CD14-positive monocyte (primary cell): ENCODE measurements around the gene C5orf63. TPM values are rescaled to one million over a fixed set of nuclear protein-coding genes. Genes with fewer than 3 reads are reported as not detected.

Source experiments
- DNase-seq, 3 donors: peaks; one replicate each; pipeline ENCODE4 v3.0.0-alpha.2; 2011 to 2022
- H2AFZ ChIP-seq: 2 replicates; pipeline ENCODE4 v1.6.0; 2012; ENCODE audit warnings: mild to moderate bottlenecking, low read depth, low read length, inconsistent platforms; ENCODE audit not compliant: insufficient read depth, poor library complexity, severe bottlenecking
- H3K27ac ChIP-seq, 2 donors: 1 replicate in 1 of 2; 2 replicates in 1 of 2; pipeline ENCODE4 v1.5.1; 2012 to 2013; ENCODE audit warnings: low read length in 2 of 2, control low read depth in 1 of 2, inconsistent platforms in 1 of 2, low read depth in 1 of 2, mild to moderate bottlenecking in 1 of 2
- H3K27me3 ChIP-seq, 2 donors: one replicate each; pipeline versions ENCODE4 v1.6.0 to v1.6.1; 2011 to 2013; ENCODE audit warnings: low read length in 2 of 2; ENCODE audit not compliant: control insufficient read depth in 2 of 2, insufficient read depth in 2 of 2
- H3K36me3 ChIP-seq, 2 donors: replicated peaks in 1 of 2; 1 replicate in 1 of 2; 2 replicates in 1 of 2; pipeline versions ENCODE4 v1.5.1 to v1.6.1; 2012 to 2013; ENCODE audit warnings: low read length in 2 of 2, control low read depth in 1 of 2, inconsistent platforms in 1 of 2, mild to moderate bottlenecking in 1 of 2; ENCODE audit not compliant: insufficient read depth in 2 of 2, control insufficient read depth in 1 of 2
- H3K4me1 ChIP-seq, 2 donors: 1 replicate in 1 of 2; 2 replicates in 1 of 2; pipeline versions ENCODE4 v1.5.1 to v1.6.1; 2012 to 2013; ENCODE audit warnings: low read length in 2 of 2, control low read depth in 1 of 2, inconsistent platforms in 1 of 2, mild to moderate bottlenecking in 1 of 2, moderate library complexity in 1 of 2; ENCODE audit not compliant: insufficient read depth in 2 of 2, control insufficient read depth in 1 of 2
- H3K4me2 ChIP-seq: replicated peaks from 2 replicates; pipeline ENCODE3; 2012; ENCODE audit warnings: low read length, moderate library complexity, mild to moderate bottlenecking; ENCODE audit not compliant: poor library complexity, severe bottlenecking; ENCODE audit errors: extremely low read depth
- H3K4me3 ChIP-seq, 3 experiments: fragments of 200-600 bp in 1 of 3; sonication (generic) in 1 of 3; replicated peaks in 1 of 3; 1 replicate in 2 of 3; 2 replicates in 1 of 3; pipeline ENCODE4 v1.5.1; 2011 to 2013; ENCODE audit warnings: low read length in 3 of 3, mild to moderate bottlenecking in 3 of 3, control low read depth in 2 of 3, low read depth in 2 of 3, inconsistent platforms in 1 of 3, moderate library complexity in 1 of 3
- H3K79me2 ChIP-seq: 2 replicates; pipeline ENCODE4 v1.6.0; 2012; ENCODE audit warnings: mild to moderate bottlenecking, control low read depth, inconsistent platforms, low read length, moderate library complexity; ENCODE audit not compliant: insufficient read depth
- H3K9ac ChIP-seq: 2 replicates; pipeline ENCODE4 v1.6.0; 2017; ENCODE audit warnings: low read length, mild to moderate bottlenecking; ENCODE audit not compliant: insufficient read depth, poor library complexity, severe bottlenecking
- H3K9me3 ChIP-seq, 2 donors: replicated peaks in 1 of 2; 1 replicate in 1 of 2; 2 replicates in 1 of 2; pipeline versions ENCODE4 v1.5.1 to v1.6.1; 2012 to 2013; ENCODE audit warnings: low read length in 2 of 2, control low read depth in 1 of 2; ENCODE audit not compliant: control insufficient read depth in 1 of 2, insufficient read depth in 1 of 2
- H4K20me1 ChIP-seq: 2 replicates; pipeline ENCODE4 v1.6.0; 2012; ENCODE audit warnings: mild to moderate bottlenecking, low read length, control low read depth, moderate library complexity; ENCODE audit not compliant: insufficient read depth
- H3K27ac Mint-ChIP-seq, 7 donors: one replicate each; pipeline ENCODE4 v1.8.0; 2020; ENCODE audit warnings: mild to moderate bottlenecking in 7 of 7, mixed read lengths in 7 of 7, moderate library complexity in 6 of 7, inconsistent platforms in 2 of 7
- H3K27me3 Mint-ChIP-seq, 3 donors: one replicate each; pipeline ENCODE4 v1.8.0; 2021 to 2022; ENCODE audit warnings: low read depth in 3 of 3, mild to moderate bottlenecking in 3 of 3, mixed read lengths in 3 of 3, moderate library complexity in 3 of 3, inconsistent platforms in 1 of 3
- H3K36me3 Mint-ChIP-seq, 2 donors: one replicate each; pipeline ENCODE4 v1.8.0; 2020; ENCODE audit warnings: mixed read lengths in 2 of 2, inconsistent platforms in 1 of 2, mild to moderate bottlenecking in 1 of 2
- H3K4me1 Mint-ChIP-seq: one replicate; pipeline ENCODE4 v1.8.0; 2020; ENCODE audit warnings: mild to moderate bottlenecking, mixed read lengths
- H3K4me3 Mint-ChIP-seq, 2 donors: one replicate each; pipeline ENCODE4 v1.8.0; 2020; ENCODE audit warnings: mild to moderate bottlenecking in 2 of 2, mixed read lengths in 2 of 2, moderate library complexity in 1 of 2
- H3K9me3 Mint-ChIP-seq, 7 donors: one replicate each; pipeline ENCODE4 v1.8.0; 2020 to 2022; ENCODE audit warnings: mixed read lengths in 7 of 7, mild to moderate bottlenecking in 6 of 7, moderate library complexity in 6 of 7, inconsistent platforms in 2 of 7
- CTCF ChIP-seq: fragments of 200-600 bp; IDR thresholded peaks from one replicate; pipeline ENCODE4 v1.8.0; 2022; ENCODE audit warnings: antibody characterized with exemption, mild to moderate bottlenecking
- WGBS: methylation state at CpG from one replicate; pipeline ENCODE4 v1.1.5; 2013; ENCODE audit warnings: missing lambda C conversion rate; ENCODE audit not compliant: insufficient coverage; 5-methylcytosine and 5-hydroxymethylcytosine counted together
- intact Hi-C, 2 donors: fragments of 100-400 bp; cut with micrococcal nuclease; formaldehyde crosslinking; loops; one replicate each; pipeline versions ENCODE4 v1.15.0 to v1.15.1; 2023
- polyA plus RNA-seq, 3 donors: library from polyadenylated mRNA; depleted of rRNA in 1 of 3; unstranded in 2 of 3; stranded (reverse) in 1 of 3; fragments of 300-500 nt in 2 of 3; fragments of >200 nt in 1 of 3; fragmentation: Illumina TruSeq in 2 of 3; gene quantifications; 1 replicate in 2 of 3; 2 replicates in 1 of 3; pipeline ENCODE4 v1.2.3, GENCODE V29; 2012 to 2021

C5orf63 gene
- polyA plus RNA-seq, 3 donors, result 0.27 to 1.5 TPM; not detected in 1

GRCh38 chr5:127041571-127041970 lies 31.7 kb downstream of the C5orf63 start:
- WGBS, result no CpG with 5 or more reads among the region's 3 CpGs
- no peak for DNase-seq
- intact Hi-C loops, result no loop called here

DNA sequence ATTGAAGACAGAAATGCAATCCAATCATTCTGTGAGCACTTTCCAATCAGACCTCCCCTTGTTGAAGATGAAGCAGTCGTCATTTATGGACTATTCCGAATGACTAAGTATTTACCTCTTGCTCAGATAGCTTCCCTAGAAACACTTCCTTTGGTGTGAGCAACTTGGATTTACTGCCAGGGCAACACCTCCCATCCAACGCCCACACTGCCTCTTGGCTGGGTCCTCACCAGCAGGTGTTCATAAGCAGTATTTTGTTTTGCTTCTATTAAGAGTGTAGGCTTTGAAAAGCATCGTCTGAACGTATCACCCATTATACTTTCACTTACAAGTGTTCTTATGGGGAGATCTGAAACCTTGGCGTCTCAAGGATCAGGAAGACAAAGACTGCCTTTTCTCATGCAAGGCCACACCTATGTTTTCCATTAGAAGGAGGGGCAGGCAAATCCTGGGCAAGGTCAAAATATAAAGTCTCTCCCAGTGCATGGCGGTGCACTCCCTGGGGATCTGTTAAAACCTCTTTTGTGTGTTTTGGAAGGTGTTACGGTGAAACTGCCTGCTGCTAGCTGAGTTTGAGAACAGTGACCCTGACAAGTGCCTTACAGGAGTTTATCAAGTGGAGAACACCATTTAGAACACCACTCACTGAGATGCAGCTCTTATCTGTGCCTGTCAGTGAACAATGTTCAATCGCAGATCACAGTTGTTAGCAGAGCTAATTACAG lies 32.3 kb downstream of the C5orf63 start:
- no peaks in the 10 kb centered on the region for H3K9me3 ChIP-seq
- intact Hi-C loops, result no loop called here
- no peak overlapping the region for H3K4me3 Mint-ChIP-seq
- no peaks in the 10 kb centered on the region for H3K36me3 Mint-ChIP-seq
- H3K27ac ChIP-seq, result no peak overlapping the region
- DNase-seq, result no peak
- WGBS, result 97% methylated on average over 4 of the region's 9 CpGs
- H3K27me3 Mint-ChIP-seq, result peaks cover 0 to 3% (median 0%) of the 10 kb centered on the region in 3 donors
- H3K36me3 ChIP-seq, result no peaks in the 10 kb centered on the region
- H3K9me3 Mint-ChIP-seq, result no peaks in the 10 kb centered on the region
- no peak overlapping the region for H3K4me3 ChIP-seq
- H3K79me2 ChIP-seq, result no peaks in the 10 kb centered on the region
- H3K27ac Mint-ChIP-seq, result no peak overlapping the region
- H3K9ac ChIP-seq, result no peak overlapping the region
- no peak overlapping the region for H2AFZ ChIP-seq
- TF ChIP-seq CTCF, result no peak
- no peaks in the 10 kb centered on the region for H3K27me3 ChIP-seq
- H3K4me1 Mint-ChIP-seq, result no peaks in the 10 kb centered on the region
- no peak overlapping the region for H3K4me2 ChIP-seq
- H3K4me1 ChIP-seq, result no peaks in the 10 kb centered on the region
- no peaks in the 10 kb centered on the region for H4K20me1 ChIP-seq

More at GRCh38 chr5:127041571-127041970, 31.7 kb downstream of the C5orf63 start:
- no peaks in the 10 kb centered on the region for H3K4me1 Mint-ChIP-seq
- no peaks in the 10 kb centered on the region for H3K36me3 Mint-ChIP-seq
- Histone ChIP-seq H3K4me1 (no peaks in the 10 kb centered on the region), H3K27ac (no peak overlapping the region), H4K20me1 (no peaks in the 10 kb centered on the region), H3K79me2 (no peaks in the 10 kb centered on the region), H3K27me3 (no peaks in the 10 kb centered on the region), H3K9ac (no peak overlapping the region), H2AFZ (no peak overlapping the region), H3K4me2 (no peak overlapping the region), H3K4me3 (no peak overlapping the region), H3K9me3 (no peaks in the 10 kb centered on the region), H3K36me3 (no peaks in the 10 kb centered on the region)
- H3K4me3 Mint-ChIP-seq, result no peak overlapping the region
- TF ChIP-seq CTCF, result no peak
- no peaks in the 10 kb centered on the region for H3K9me3 Mint-ChIP-seq
- H3K27ac Mint-ChIP-seq, result no peak overlapping the region
- peaks cover 0 to 3% (median 0%) of the 10 kb centered on the region in 3 donors for H3K27me3 Mint-ChIP-seq
